ENCODE measurements around the gene SNAPC2. TPM values are rescaled to one million over a fixed set of nuclear protein-coding genes. Genes with fewer than 3 reads are reported as not detected.

SNAPC2 gene
- polyA plus RNA-seq, 1 donor (not counting 4 experiments of a cell fraction or from before 2014, with no cell fraction given): 10.7 TPM

DNA sequence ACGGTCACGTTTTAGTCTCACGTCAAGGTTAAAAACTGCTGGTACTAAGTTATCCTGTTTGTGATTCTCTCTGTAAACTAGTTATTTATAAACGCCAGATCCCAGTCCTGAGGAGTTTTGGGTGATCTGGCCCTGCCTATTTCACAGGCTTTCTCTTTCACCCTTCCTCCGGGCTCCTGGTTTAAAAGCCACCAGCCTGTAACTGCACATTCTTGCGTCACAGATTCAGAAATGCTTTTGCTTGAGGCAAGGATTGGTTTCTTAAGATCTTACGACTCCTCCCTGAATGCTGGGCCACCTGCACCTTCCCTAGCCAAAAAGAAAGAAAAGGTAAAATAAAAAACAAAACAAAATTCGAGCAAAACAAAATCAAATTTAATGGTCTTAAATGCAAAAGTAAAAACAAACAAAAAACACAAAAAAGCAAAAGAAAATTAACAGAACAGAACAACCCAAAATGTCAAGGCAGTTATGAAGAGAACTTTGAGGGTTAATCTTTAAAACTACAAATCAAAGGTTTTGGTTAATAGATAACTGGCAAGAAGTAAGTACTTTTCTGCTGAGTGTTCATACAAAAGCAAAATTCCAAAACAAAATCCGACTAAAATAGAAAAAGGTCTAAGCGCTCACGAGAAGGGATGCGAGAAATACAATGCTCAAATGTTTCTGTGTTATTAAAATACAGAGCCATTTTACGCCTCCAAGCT, 41.9 kb downstream of the SNAPC2 start:
- dilution Hi-C loops (cut with MboI; ENCODE audit: extremely low pct_ligation_motif_present, low sequenced_read_pairs): no loop called here
- FAIRE-seq: no peak
- Histone ChIP-seq H3K4me1 (ENCODE audit: control insufficient read depth, extremely low read depth, insufficient read depth, low read length) (no peaks in the 10 kb centered on the region), H3K9ac (ENCODE audit: control insufficient read depth, extremely low read depth, insufficient read depth, low read length) (no peak overlapping the region), H4K20me1 (ENCODE audit: control insufficient read depth, extremely low read depth, insufficient read depth, low read length) (no peaks in the 10 kb centered on the region), H2AFZ (ENCODE audit: control insufficient read depth, low read length) (no peak overlapping the region), H3K79me2 (ENCODE audit: control insufficient read depth, insufficient read depth, low read length) (no peaks in the 10 kb centered on the region), H3K4me3 (ENCODE audit: control insufficient read depth in 2 of 3, extremely low read depth in 1 of 3, insufficient read depth in 2 of 3, low read depth in 1 of 3, low read length in 3 of 3) (no peak overlapping the region), H3K36me3 (ENCODE audit: control insufficient read depth in 2 of 2, extremely low read depth in 1 of 2, insufficient read depth in 2 of 2, low read length in 2 of 2) (peaks cover 15 to 24% of the 10 kb centered on the region in 2 experiments), H3K27me3 (ENCODE audit: control insufficient read depth, extremely low read depth, insufficient read depth, low read length) (no peaks in the 10 kb centered on the region), H3K9me3 (ENCODE audit: control insufficient read depth, low read depth, low read length) (no peaks in the 10 kb centered on the region), H3K9me1 (ENCODE audit: control insufficient read depth, extremely low read depth, insufficient read depth, low read length) (no peaks in the 10 kb centered on the region), H3K4me2 (ENCODE audit: control insufficient read depth, extremely low read depth, insufficient read depth, low read depth, low read length) (no peak overlapping the region), H3K27ac (ENCODE audit: control insufficient read depth, insufficient read depth, low read length) (no peak overlapping the region)
- no peak for DNase-seq (ENCODE audit: low read depth, low spot score)
- TF ChIP-seq, protein P1, sequence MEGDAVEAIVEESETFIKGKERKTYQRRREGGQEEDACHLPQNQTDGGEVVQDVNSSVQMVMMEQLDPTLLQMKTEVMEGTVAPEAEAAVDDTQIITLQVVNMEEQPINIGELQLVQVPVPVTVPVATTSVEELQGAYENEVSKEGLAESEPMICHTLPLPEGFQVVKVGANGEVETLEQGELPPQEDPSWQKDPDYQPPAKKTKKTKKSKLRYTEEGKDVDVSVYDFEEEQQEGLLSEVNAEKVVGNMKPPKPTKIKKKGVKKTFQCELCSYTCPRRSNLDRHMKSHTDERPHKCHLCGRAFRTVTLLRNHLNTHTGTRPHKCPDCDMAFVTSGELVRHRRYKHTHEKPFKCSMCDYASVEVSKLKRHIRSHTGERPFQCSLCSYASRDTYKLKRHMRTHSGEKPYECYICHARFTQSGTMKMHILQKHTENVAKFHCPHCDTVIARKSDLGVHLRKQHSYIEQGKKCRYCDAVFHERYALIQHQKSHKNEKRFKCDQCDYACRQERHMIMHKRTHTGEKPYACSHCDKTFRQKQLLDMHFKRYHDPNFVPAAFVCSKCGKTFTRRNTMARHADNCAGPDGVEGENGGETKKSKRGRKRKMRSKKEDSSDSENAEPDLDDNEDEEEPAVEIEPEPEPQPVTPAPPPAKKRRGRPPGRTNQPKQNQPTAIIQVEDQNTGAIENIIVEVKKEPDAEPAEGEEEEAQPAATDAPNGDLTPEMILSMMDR (optimal IDR thresholded peaks at IDR 0.05 in 1 of 3, IDR thresholded peaks at IDR 0.05 in 1 of 3, conservative IDR thresholded peaks at IDR 0.05 in 1 of 3; ENCODE audit: extremely low read depth in 1 of 3, insufficient read depth in 2 of 3, low read length in 3 of 3): no peak
- no peak for TF ChIP-seq EZH2 (IDR thresholded peaks at IDR 0.05; ENCODE audit: low read length)

DNA sequence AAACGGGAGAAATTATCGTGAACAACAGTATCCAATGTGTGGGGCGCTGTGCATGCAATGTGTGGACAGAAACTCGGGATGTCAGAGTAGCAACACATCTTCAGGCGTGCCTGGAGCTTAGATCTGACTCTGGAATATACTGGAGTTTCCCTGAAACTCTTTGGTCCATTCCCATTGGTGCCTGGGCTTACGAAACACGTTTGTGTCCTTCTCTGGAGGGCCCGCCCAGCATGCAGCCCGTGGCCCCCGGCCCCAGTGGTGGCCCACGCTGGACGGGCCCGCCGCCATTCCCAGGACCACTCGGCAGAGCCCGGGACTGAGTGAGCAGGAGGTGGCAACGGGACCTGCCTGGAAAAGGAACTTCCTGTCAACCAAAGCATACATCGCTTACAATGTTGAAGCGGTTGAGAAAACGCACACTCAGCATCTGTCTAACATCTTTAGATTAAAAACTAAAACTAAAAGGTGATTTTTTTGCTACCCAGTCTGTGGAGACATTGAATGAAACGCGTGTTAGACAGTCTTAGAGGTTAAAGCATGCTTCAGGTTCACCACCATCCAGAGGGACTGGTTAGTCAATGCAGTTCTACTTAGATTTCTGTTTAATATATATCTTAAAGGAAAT, 42.6 kb downstream of the SNAPC2 start:
- no peak for DNase-seq (ENCODE audit: low read depth, low spot score)
- Histone ChIP-seq H3K4me2 (ENCODE audit: control insufficient read depth, extremely low read depth, insufficient read depth, low read depth, low read length) (no peak overlapping the region), H3K9me1 (ENCODE audit: control insufficient read depth, extremely low read depth, insufficient read depth, low read length) (no peaks in the 10 kb centered on the region), H3K4me3 (ENCODE audit: control insufficient read depth in 2 of 3, extremely low read depth in 1 of 3, insufficient read depth in 2 of 3, low read depth in 1 of 3, low read length in 3 of 3) (no peak overlapping the region), H3K4me1 (ENCODE audit: control insufficient read depth, extremely low read depth, insufficient read depth, low read length) (no peaks in the 10 kb centered on the region), H3K27ac (ENCODE audit: control insufficient read depth, insufficient read depth, low read length) (no peak overlapping the region), H2AFZ (ENCODE audit: control insufficient read depth, low read length) (no peak overlapping the region), H3K27me3 (ENCODE audit: control insufficient read depth, extremely low read depth, insufficient read depth, low read length) (no peaks in the 10 kb centered on the region), H3K36me3 (ENCODE audit: control insufficient read depth in 2 of 2, extremely low read depth in 1 of 2, insufficient read depth in 2 of 2, low read length in 2 of 2) (peaks cover 21 to 22% of the 10 kb centered on the region in 2 experiments), H4K20me1 (ENCODE audit: control insufficient read depth, extremely low read depth, insufficient read depth, low read length) (no peaks in the 10 kb centered on the region), H3K79me2 (ENCODE audit: control insufficient read depth, insufficient read depth, low read length) (no peaks in the 10 kb centered on the region), H3K9me3 (ENCODE audit: control insufficient read depth, low read depth, low read length) (no peaks in the 10 kb centered on the region), H3K9ac (ENCODE audit: control insufficient read depth, extremely low read depth, insufficient read depth, low read length) (no peak overlapping the region)
- dilution Hi-C loops (cut with MboI; ENCODE audit: extremely low pct_ligation_motif_present, low sequenced_read_pairs): no loop called here
- no peak for FAIRE-seq
- TF ChIP-seq, protein P1 (optimal IDR thresholded peaks at IDR 0.05 in 1 of 3, IDR thresholded peaks at IDR 0.05 in 1 of 3, conservative IDR thresholded peaks at IDR 0.05 in 1 of 3; ENCODE audit: extremely low read depth in 1 of 3, insufficient read depth in 2 of 3, low read length in 3 of 3): no peak
- no peak for TF ChIP-seq EZH2 (IDR thresholded peaks at IDR 0.05; ENCODE audit: low read length)

Measured in keratinocyte (primary cell).